Measurements from ENCODE around the gene TJAP1.

GRCh38 chr6:43437700-43438099 lies 39.7 kb upstream of the TJAP1 start:
- TF ChIP-seq POLR2AphosphoS5 (IDR thresholded peaks at IDR 0.05; ENCODE audit: borderline replicate concordance, low read depth, low read length) (no peak), EZH2 (IDR thresholded peaks at IDR 0.05) (no peak)
